Kidney epithelial cell (primary cell): ENCODE measurements around the gene CISH. TPM values are rescaled to one million over a fixed set of nuclear protein-coding genes. Genes with fewer than 3 reads are reported as not detected.

Source experiments
- DNase-seq: peaks from one replicate; pipeline ENCODE4 v3.0.0-alpha.2; 2010; ENCODE audit warnings: low read depth
- H3K27me3 ChIP-seq: 2 replicates; pipeline ENCODE4 v1.6.0; 2011; ENCODE audit warnings: low read length; ENCODE audit not compliant: control insufficient read depth, insufficient read depth
- H3K36me3 ChIP-seq: 2 replicates; pipeline ENCODE4 v1.5.1; 2011; ENCODE audit warnings: low read length; ENCODE audit not compliant: control insufficient read depth, insufficient read depth
- H3K4me3 ChIP-seq: 2 replicates; pipeline ENCODE4 v1.5.1; 2011; ENCODE audit warnings: low read depth, mild to moderate bottlenecking, control low read depth, low read length
- total RNA-seq: library from RNA; depleted of rRNA; stranded (reverse); fragments of >200 nt; gene quantifications from 2 replicates; pipeline ENCODE4 v1.2.3, GENCODE V29; 2015
- TF ChIP-seq, protein P1 (sequence below): IDR thresholded peaks from 2 replicates; pipeline ENCODE4 v1.5.1; 2011; ENCODE audit warnings: mild to moderate bottlenecking, moderate library complexity, low read length, control low read depth, inconsistent platforms; ENCODE audit not compliant: insufficient read depth, poor library complexity, severe bottlenecking

The CISH gene
- total RNA-seq, 1 donor from 2014 or later: 4.8 TPM

DNA sequence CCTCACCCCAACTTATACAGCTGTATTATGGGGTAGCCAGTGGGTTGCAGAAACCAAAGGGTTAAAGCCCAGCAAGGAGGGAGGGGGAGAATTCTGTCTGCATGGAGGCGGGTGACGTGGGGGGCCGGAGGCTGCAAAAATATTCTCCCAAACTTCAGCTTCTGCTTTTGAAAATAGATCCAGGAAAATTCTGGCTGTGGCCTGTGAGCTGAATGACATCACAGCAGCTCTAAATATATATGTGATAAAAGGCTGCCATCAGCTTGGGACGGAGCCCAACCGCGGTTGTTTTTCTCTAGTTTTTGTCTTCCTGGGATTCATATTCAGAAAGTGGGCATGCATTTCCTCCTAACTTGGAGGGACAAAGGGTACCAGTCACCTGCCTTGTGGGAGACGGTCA lies 33.0 kb upstream of the CISH start:
- H3K27me3 ChIP-seq: no peaks in the 10 kb centered on the region
- no peak overlapping the region for H3K4me3 ChIP-seq
- DNase-seq: no peak
- TF ChIP-seq, protein P1, sequence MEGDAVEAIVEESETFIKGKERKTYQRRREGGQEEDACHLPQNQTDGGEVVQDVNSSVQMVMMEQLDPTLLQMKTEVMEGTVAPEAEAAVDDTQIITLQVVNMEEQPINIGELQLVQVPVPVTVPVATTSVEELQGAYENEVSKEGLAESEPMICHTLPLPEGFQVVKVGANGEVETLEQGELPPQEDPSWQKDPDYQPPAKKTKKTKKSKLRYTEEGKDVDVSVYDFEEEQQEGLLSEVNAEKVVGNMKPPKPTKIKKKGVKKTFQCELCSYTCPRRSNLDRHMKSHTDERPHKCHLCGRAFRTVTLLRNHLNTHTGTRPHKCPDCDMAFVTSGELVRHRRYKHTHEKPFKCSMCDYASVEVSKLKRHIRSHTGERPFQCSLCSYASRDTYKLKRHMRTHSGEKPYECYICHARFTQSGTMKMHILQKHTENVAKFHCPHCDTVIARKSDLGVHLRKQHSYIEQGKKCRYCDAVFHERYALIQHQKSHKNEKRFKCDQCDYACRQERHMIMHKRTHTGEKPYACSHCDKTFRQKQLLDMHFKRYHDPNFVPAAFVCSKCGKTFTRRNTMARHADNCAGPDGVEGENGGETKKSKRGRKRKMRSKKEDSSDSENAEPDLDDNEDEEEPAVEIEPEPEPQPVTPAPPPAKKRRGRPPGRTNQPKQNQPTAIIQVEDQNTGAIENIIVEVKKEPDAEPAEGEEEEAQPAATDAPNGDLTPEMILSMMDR: no peak
- no peaks in the 10 kb centered on the region for H3K36me3 ChIP-seq

DNA sequence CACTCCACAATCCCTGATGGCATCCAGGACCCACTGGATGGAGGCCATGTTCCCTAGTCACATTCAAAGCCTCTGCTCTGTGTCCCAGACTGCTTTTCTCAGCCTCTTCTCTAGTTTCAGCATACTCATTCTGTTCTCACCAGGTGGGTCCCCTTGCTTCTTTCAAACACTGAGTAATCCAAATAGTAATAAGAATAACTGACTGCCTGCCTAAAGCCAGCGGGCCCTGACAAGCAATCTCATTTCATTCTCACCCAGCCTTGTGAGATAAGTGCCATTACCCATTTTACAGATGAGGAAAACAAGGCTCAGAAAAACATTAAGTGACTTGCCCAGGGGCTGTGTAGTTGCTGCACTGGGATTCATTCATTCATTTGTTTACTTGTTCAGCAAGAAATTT lies 30.8 kb upstream of the CISH start:
- no peaks in the 10 kb centered on the region for H3K36me3 ChIP-seq
- H3K27me3 ChIP-seq: no peaks in the 10 kb centered on the region
- TF ChIP-seq, protein P1: no peak
- H3K4me3 ChIP-seq: no peak overlapping the region
- no peak for DNase-seq

DNA sequence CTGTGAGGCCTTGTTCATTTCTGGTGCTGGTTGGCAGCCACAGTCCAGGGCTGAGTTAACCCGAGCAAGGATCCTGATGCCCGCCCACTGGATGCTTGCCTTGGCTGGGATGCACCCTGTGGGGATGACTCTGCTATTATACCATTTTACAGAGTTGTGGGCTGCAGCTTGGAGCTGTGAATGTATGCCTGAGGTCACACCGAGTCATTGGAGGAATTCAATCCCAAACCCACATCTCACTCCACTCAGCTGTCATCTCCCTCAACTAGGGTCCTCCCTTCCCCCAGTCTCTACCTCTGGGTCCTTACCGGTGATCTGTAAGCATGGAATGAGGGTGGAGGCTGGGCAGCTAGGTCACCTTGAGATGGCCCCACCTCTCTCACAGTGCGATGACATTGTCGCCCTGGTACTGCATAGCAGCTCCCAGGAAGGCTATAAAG lies 27.5 kb upstream of the CISH start:
- TF ChIP-seq, protein P1: no peak
- Histone ChIP-seq H3K4me3 (no peak overlapping the region), H3K36me3 (no peaks in the 10 kb centered on the region), H3K27me3 (no peaks in the 10 kb centered on the region)
- DNase-seq: no peak

DNA sequence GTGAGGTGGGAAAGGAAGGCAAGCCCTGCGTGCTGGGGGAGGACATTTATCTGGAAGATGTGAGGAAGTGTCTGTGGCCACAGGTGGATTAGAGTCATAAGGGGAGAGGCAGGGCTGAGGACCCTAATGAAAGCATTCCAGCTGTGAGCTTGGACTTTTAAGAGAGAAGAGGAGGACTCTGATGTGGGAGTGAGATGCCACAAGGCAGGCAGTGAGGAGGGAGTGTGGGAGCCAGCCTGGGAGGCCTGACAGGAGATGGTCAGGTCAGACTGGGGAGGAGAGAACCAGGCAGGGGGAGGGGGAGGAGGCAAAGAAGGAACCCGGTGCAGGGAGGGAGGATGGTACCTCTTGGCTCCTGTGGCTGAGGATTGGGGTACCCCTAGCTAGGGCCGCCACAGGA lies 26.4 kb upstream of the CISH start:
- no peak overlapping the region for H3K4me3 ChIP-seq
- no peaks in the 10 kb centered on the region for H3K27me3 ChIP-seq
- no peak for DNase-seq
- TF ChIP-seq, protein P1: no peak
- H3K36me3 ChIP-seq: no peaks in the 10 kb centered on the region

DNA sequence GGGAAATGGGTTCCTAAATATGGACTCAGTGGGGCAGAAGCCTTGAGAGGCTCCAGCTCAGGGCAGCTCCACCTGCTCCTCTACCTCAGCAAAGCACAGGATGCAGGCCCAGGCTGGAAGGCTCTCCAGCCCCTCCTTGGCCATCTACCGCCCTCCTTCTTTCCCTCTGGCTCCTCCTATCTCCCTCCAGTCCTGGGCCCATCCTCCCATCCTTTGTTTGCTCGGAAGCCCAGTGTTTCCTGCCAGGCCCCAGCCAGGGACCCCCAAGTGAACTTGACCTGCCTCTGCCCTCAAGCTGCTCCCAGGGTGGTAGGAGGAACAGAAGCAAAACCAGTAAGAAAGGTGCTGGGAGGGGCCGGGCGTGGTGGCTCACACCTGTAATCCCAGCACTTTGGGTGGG lies 25.4 kb upstream of the CISH start:
- H3K36me3 ChIP-seq: no peaks in the 10 kb centered on the region
- H3K27me3 ChIP-seq: no peaks in the 10 kb centered on the region
- DNase-seq: no peak
- TF ChIP-seq, protein P1: no peak
- no peak overlapping the region for H3K4me3 ChIP-seq

DNA sequence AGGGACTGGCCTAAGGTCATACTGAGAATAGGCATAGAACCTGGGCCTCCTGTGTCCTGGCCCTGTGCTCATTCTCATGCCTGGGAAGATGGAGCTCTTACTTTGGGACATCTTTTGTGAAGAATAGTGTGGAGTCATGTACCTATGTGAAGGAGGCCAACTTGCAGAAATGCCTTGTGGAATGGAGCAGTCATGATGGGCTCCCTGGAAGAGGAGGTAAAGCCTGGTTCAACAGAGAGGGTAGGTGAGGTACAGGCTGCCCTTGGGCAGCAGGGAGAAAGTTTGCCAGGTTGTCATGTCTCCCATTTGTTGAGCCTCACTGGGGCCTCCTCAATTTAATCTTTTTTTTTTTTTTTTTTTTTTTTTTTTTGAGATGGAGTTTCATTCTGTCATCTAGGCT lies 23.5 kb upstream of the CISH start:
- no peak overlapping the region for H3K4me3 ChIP-seq
- H3K27me3 ChIP-seq: no peaks in the 10 kb centered on the region
- TF ChIP-seq, protein P1: no peak
- DNase-seq: no peak
- no peaks in the 10 kb centered on the region for H3K36me3 ChIP-seq
